GM21576 (cell line): ENCODE results near the gene RAB8B.

ENCODE experiments used
- ATAC-seq: cut with Tn5 transposase; IDR thresholded peaks from one replicate; pipeline ENCODE4 v1.9.1; 2021; ENCODE audit warnings: mild to moderate bottlenecking, moderate library complexity; ENCODE audit not compliant: unreplicated experiment

The RAB8B gene

DNA sequence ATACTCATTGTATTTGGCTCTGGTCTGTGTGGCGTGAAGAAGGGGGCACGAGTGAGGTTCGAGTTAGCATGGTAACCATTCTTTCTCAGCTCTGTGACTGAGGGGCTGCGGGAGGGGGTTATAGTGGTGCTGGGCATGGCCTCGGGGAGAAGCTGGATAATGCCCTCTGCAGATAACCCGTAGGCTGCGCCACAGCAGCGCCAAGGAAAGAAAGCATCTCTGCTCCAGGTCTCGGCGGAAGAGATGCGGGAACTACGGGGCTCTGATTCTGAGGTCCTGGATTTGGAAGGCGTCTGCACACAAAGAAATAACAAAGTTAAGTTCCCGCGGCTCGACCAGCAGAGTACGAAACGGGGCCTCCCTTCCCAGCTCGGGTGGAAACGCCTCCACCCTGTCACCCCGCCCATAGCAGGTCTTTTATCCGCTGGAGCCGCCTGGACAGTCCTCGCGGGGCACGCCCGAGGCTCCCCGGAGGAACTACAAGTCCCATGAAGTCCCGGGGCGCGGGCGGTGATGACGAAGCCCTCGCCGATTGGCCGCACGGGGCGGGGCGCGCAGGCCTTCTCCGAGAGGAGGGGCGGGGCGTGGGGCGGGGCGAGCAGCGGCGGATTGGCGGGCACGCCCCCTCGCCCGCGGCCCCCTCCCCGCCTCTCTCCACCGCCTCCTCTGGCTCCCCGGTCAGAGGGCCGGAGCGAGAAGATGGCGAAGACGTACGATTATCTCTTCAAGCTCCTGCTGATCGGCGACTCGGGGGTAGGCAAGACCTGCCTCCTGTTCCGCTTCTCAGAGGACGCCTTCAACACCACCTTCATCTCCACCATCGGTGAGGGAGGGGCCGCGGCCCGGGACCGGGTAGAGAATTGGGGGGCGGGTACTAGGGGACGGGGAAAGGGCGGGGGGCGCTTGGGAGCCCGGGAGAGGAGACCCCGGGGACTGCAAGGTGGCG is at the start of gene RAB8B:
Gene RAB8B (plus strand): TSS at position 681 of the 946 bp plus-strand sequence. CDS start 19 bp downstream, at position 700.
- peak; percentile 73 for ATAC-seq

DNA sequence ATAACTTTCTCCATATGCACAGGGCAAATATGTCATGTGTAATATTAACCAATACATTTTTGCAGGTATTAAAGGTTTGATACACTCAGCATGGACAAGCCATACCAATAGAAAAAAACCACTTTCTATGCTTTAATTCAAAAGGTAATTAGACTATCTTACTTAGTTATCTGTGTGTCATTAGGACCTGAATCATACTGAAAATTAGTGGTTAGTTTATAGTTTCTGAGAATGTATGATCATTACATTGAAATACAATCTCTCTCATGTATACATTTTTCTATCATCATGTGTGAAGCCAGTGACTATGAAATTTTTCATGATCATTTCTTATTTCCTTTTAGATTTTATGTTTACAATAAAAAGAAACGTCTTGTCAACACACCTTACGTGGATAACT is 48.5 kb upstream of the RAB8B start:
- ATAC-seq: no peak

DNA sequence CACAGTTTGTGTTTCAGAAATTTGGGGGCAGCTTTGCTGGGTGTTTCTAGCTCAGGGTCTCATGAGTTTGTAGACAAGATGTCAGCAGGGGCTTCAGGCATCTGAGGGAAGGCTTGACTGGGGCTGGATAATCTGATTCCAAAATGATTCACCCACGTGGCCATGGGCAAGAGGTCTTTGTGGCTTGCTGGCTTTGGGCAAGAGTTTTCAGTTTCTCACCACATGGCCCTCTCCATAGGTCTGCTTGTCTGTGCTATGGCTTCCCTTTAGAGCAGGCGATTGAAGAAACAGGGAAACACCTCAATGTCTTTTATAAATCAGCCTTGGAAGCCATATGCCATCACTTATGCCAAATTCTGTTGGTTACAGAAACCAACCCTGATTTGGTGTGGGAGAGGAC is 44.0 kb upstream of the RAB8B start:
- ATAC-seq: no peak

DNA sequence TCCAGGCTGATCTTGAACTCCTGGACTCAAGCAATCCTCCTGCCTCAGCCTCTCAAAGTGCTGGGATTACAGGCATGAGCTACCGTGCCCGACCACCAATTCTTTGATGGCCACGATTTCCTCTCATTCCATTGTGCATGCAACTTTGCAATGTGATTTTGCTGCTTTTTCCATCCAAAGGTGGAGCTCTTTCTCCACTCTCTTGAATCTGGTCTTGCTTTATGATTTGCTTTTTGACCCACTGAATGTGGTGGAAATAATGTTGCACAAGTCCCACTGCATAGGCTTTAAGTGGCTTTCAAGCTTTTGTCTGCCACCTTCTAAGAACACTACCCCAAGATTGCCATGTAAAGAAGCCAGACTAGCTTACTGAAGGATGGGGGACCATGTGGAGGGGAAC is 42.7 kb upstream of the RAB8B start:
- ATAC-seq: no peak

DNA sequence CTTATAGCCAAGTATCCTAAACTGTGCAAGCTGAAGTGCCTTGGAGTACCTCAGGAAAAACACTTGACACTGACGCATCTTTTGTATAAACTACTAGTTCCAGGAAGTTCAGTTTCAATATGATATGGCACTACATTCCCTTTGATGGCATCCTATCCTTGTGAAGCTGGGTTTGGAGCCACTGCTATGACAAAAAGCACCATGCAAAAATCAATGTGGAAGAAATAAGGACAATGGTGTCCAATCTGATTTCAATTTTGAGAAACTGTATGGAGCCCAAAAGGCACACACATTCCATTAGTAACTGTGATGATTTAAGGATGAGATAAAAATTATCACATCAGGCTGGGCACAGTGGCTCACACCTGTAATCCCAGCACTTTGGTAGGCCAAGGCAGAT is 37.7 kb upstream of the RAB8B start:
- ATAC-seq: no peak

DNA sequence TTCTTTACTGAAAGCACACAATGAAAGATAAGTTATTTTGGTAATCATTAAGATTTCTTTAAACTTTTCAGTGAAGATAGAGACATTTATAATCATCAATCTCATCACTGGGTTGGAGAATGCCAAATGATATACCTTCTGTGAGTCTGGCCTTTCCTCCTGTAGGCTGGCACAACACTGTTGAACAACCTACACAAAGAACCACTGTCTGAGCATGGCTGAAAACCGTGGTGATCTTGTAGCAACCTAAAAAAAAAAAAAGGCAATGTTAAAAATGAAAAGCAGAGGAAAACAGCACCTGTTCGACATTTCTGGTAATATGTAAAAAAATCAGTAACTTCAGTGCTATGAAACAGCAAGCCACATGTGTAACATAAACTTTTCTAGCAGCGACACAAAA is 33.9 kb upstream of the RAB8B start:
- no peak for ATAC-seq

DNA sequence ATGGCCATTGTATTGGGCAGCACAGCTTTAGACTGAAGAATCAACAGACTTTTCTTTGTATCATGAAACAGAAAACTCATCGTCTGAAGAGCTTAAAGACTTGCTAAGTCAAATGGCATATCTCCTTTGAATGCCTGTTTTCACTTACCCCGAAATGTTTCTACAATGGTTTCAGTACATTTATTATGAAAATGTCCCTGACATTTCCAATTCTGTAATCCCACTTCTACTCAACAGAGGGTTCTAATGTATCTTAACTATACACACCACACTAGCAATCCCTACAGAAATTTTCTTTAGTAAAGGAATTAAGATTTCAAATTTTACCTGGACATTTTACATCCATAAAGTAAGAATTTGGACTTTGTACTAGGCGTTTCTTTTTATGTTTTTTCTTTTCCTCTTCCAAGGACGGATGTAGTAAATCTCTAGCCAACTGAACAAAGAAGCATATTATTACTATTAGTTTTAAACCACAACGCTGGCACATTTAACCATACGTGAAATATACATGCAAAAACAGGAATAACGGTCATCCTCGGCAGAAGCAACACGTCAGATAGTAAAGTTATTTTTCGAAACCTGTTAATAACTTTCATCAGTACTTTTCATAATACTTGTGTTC is 33.2 kb upstream of the RAB8B start:
- ATAC-seq: no peak

DNA sequence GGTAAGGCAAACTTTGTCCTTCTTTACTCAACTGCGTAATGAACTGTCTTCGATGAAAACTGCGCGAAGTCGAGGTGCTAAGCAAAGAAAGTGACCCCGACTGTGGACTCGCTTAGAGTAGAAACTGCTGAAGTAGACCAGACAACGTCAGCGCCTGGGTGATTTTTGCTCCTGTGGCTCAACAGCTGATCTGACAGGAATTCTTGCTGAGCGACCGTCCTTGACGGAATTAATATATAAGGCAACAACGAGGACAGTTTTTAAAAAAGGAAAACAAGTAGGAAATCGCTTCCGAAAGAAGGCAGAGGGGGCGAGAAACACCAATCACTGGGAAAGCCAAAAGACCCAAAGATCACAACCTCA is 32.7 kb upstream of the RAB8B start:
- no peak for ATAC-seq

DNA sequence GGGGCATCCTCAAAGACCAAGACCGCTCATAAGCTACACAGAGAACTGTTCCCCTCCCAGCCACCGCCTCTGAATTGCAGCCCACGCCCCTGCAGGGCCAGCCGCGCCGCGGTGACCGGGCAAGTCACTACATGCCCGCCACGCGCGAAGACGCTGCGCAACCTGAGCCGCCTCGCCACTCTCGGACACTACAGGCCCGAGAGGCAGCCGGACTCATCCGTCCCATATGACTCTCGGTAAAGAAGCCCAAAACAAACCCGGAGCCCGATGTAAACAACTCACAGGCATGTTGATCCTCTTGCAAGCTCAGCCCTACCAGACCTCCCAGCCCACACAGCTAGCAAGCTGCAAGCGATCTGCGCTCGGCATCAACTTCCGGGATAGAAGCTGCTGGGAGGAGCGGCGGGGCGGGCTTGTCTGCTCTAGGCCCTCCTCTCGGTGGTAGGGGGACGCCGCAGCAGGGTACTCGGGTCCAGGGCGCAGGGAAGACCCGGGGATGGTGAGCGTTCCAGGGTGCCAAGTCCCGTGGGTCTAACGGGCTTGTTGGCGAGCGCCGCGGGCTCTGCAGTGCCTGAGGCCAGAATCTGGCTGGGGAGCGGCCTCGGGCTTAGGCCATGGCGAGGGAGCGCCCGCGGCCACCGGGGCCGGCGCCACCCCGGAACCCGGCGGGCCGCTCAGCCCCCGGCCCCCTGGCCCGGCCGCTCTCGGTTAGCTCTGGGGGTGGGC is 32.1 kb upstream of the RAB8B start, which contains the start of gene RPS27L:
Gene RPS27L (minus strand): TSS at position 360 of the 726 bp plus-strand sequence. CDS start 72 bp downstream, at position 288.
- peak; percentile 86 for ATAC-seq

DNA sequence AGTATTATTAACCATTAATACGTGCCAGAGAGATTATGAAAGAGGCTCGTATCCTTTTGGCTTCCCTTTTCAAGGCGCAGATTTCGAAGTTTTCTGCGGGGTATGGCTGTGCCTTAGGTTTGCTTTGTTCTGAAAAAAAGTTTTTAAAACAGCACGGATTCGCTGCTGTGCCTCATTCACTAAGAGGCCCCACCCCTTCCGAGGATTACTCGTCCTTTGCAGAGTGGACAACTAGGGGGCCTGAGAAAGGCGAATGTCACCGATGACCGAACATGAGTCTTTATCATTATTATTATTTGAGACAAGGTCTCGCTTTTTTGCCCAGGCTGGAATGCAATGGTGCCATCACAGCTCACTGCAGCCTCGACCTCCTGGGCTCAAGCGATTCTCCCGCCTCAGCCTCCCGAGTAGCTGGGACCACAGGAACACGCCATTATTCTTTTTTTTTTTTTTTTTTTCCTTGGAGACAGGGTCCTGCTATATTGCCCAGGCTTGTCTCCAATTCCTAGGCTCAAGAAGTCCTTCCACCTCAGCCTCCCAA is 31.4 kb upstream of the RAB8B start:
- peak; percentile 17 for ATAC-seq

DNA sequence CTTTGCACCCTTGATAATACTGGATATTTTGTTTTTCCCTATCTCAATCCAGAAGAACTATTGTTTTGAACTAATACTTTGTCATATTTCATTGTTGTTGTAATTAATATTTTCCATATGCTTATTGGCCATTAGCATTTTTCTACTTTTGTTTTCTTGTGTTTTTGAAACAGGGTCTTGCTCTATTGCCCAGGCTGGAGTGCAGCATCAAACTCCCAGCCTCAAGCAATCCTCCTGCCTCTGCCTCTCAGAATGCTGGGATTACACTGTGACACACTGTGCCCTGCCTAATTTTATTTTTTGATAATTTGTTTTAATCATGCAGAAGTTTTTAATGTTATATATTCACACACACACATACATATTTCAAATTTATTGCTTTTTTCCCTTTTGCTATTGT is 28.8 kb upstream of the RAB8B start:
- ATAC-seq: no peak

DNA sequence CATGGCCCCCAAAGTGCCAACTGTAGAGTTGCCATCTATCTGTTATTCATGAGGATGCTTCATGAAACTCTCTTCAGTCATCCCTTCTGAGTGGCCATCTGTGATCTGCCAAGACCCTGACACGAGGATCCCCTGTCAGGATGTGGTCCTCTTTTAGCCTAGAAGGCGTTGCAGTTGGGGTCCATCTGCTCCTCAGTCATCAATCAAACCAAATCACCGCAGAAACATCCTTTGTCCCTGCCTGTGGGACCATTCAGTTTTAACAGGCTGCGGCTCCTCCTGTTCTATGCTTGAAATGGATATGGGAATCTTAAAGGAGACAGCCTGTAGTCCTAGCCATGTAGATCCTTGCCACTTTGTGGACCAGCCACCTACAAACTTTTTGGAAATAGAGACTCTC is 26.2 kb upstream of the RAB8B start:
- no peak for ATAC-seq

DNA sequence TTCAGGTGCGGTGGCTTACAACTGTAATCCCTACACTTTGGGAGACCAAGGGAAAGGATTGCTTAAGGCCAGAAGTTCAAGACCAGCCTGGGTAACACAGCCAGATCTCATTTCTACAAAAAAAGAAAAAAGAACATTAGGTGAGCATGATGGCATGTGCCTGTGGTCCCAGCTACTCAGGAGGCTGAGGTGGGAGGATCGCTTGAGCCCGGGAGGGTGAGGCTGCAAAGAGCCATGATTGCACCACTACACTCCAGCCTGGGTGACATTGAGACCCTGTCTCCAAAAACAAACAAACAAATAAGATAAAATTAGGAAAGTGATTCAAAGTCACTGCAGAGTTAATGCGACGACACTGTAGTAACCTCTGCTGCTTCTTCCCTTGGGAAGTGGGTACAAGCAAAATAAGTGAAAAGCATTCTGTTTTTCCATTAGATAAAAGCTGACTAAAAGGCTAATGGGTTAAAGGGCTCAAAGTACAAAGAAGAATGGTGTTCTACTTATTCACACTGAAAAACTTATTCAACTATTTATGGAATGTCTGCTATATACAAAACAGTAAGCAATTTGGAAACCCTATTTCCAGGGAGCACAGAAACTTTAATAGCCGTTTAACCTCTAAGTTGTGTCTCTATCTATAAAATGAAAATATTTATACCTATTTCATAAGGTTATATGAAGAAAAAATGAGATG is 24.1 kb upstream of the RAB8B start:
- no peak for ATAC-seq

DNA sequence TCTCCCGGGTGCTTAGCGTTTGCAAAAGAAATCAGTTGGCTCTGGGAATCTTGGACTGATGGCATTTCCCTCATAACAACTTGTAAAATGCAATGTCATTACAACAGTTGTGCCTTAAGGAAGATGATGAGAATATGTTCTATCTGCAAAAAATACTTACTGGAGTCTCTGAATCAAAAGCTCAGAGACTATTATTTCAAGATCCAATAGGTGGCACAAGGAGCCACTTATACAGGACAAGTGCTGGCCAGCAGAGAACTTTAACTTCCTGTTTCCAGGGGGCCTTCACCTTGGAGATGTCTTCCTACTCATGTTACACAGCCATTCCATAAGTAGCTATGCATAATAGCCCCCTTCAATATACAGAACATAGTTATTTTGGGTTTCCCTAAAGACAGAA is 23.2 kb upstream of the RAB8B start:
- no peak for ATAC-seq

DNA sequence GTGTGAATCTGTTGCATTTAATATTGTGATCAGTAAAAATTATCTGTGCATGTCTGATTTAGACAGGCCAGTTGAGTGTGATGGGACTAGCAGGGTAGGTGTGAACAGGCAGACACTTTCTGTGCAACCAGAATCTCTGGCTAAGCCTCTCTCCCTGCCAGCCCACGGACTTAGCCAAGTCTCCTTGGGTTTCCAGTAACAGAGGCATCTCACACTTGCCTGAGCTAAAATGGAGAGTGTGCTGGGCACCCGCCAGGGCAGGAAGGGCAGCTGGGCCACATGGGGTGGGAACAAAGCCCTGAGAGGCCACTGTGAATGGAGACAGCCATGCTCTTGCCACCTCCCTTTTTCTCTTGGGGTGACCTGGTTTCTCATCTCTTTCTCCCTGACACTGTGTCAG is 19.6 kb upstream of the RAB8B start:
- ATAC-seq: no peak

DNA sequence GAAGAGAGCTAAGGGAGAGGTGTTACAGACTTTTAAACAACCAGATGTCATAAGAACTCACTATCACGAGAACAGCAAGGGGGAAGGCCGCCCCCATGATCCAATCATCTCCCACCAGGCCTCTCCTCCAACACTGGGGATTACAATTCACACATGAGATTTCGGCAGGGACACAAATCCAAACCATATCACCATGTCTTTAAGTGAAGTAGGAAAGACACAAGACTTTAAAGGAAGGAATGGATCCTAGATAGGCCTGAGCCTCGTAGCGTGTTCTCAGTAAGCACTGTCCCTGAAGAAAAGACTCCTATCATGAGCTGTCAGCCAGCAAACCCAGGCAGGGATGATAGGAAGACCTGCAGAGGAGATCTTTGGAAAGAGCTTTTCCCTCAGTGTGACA is 17.0 kb upstream of the RAB8B start:
- no peak for ATAC-seq

DNA sequence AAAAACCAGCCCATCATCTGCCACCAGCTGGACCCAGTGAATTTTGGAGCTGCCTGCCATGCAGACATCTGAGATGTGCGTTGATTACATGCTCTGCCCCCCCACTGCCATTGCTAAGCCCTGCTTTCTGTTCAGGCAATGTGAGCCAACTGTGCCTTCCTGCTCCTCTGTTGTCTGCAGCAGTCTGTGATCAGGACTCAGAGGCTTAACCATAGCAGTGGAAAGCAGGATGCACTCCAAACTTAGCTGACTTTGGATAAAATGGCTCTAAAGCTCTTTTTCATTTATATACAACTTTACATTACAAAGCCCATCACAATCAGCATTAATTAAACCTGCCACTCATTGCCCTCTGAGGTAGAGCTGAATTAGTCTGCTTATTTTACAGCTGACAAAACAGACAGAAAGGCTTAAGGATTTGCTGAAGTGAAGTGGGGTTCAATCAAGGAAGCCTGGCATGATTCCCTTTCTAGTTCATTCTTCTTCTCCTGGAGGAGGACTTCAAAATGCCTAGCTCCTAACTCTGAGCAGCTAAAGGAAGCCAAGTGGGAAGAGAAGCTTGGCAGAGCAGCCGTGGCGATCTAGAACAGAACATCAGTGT is 16.5 kb upstream of the RAB8B start:
- ATAC-seq: no peak

DNA sequence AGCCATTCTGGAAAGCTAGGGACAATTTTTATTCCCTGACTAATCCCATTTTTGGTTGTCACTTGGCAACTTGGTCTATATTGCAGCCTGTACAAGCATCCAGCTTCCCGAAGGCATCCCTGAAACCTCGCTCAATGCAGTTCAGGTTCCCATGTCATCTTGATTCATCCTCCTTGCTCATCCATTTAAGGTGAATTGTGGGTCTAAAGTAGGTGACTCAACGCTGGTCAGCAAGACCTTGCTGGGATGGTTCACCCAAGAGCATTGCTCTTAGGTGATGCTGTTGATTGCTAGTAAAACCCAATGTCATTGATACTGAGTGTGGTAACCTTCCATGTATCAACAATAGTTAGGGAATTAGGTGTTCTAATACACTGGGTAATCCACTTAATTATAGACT is 13.1 kb upstream of the RAB8B start:
- ATAC-seq: no peak

DNA sequence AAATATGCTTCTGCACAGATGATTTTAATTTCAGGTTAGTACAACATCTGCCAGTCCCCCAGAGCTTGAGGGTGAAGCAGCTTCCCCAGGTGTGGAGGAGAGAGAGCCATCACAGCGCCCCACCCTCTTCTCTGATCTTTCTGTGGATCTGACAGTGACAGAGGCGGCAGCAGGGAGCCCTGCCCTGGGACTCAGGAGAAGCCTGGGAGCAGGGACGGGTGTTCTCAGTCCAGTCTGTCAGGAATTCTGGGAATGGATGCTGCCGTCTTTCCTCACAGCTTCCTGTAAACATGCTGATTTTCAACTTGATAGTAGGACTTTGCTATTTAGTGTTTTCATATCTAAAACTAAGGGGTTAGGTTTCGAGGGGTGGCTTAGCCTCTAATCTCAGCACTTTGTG is 11.4 kb upstream of the RAB8B start:
- no peak for ATAC-seq

DNA sequence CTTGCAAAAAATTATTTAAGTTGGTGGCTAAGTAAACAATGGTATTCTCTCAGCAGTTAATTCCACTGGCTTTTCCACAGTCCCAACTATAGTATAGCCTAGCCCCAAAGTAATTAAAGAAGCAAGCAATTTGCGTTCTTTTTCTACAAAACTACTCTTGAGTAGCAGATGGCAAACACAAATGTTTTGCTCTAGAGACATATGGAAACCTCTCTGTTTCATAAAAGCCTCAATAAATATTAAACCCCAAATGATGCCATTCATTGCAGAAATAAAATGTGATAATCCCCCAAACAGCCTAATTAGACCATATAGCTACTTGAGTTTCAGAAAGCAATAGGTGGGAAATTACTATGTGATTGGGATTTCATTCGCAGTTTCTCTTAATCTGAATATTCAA is 8.7 kb upstream of the RAB8B start:
- no peak for ATAC-seq
